Measurements from ENCODE around the gene ITGA6. TPM values are rescaled to one million over a fixed set of nuclear protein-coding genes. Genes with fewer than 3 reads are reported as not detected.

The ITGA6 gene
- total RNA-seq, 1 donor from 2014 or later, result 35.3 TPM

GRCh38 chr2:172437419-172438341, 10.3 kb downstream of the ITGA6 start:
- Mint-ChIP-seq H3K9me3 (ENCODE audit: unreplicated experiment) (no peaks in the 10 kb centered on the region), H3K4me1 (ENCODE audit: low read depth, unreplicated experiment) (peaks cover 43% of the 10 kb centered on the region), H3K4me3 (ENCODE audit: unreplicated experiment) (no peak overlapping the region), H3K27me3 (ENCODE audit: low read depth, unreplicated experiment) (no peaks in the 10 kb centered on the region), H3K36me3 (ENCODE audit: low read depth, unreplicated experiment) (no peaks in the 10 kb centered on the region), H3K27ac (ENCODE audit: unreplicated experiment) (no peak overlapping the region)
- H3K9ac ChIP-seq (ENCODE audit: low read length), result no peak overlapping the region
- no peak overlapping the region for H3K27ac ChIP-seq (ENCODE audit: low read depth, low read length)
- H4K20me1 ChIP-seq (ENCODE audit: insufficient read depth, low read length), result no peaks in the 10 kb centered on the region
- H3K27me3 ChIP-seq (ENCODE audit: insufficient read depth, low read length), result no peaks in the 10 kb centered on the region
- peak overlapping the region; percentile 5 for H3K4me2 ChIP-seq (ENCODE audit: low read length)
- no peak overlapping the region for H3K4me3 ChIP-seq (ENCODE audit: insufficient read depth, low read depth, low read length)
- peaks cover 37% of the 10 kb centered on the region for H3K4me1 ChIP-seq (ENCODE audit: insufficient read depth, low read length)
- H3K36me3 ChIP-seq (ENCODE audit: insufficient read depth, low read length), result no peaks in the 10 kb centered on the region
- FAIRE-seq (no peak), DNase-seq (ENCODE audit: low read depth) (no peak)
- no peaks in the 10 kb centered on the region for H3K9me3 ChIP-seq (ENCODE audit: insufficient read depth, low read depth, low read length)
- H3K79me2 ChIP-seq (ENCODE audit: insufficient read depth, low read length), result peaks cover 46% of the 10 kb centered on the region
- no peak overlapping the region for H2AFZ ChIP-seq (ENCODE audit: low read depth, low read length)
- TF ChIP-seq CTCF (IDR thresholded peaks at IDR 0.05; ENCODE audit: insufficient read depth, low read depth, low read length) (no peak), EZH2 (IDR thresholded peaks at IDR 0.05; ENCODE audit: insufficient read depth, low read length) (no peak)

GRCh38 chr2:172438741-172439508, 11.5 kb downstream of the ITGA6 start:
- FAIRE-seq (peak; percentile 69), DNase-seq (ENCODE audit: low read depth) (peak; percentile 42)
- H3K4me1 Mint-ChIP-seq (ENCODE audit: low read depth, unreplicated experiment), result peaks cover 46% of the 10 kb centered on the region
- Histone ChIP-seq H3K36me3 (ENCODE audit: insufficient read depth, low read length) (no peaks in the 10 kb centered on the region), H3K9me3 (ENCODE audit: insufficient read depth, low read depth, low read length) (no peaks in the 10 kb centered on the region), H3K27ac (ENCODE audit: low read depth, low read length) (peak overlapping the region; percentile 34), H3K79me2 (ENCODE audit: insufficient read depth, low read length) (peaks cover 38% of the 10 kb centered on the region), H3K27me3 (ENCODE audit: insufficient read depth, low read length) (no peaks in the 10 kb centered on the region), H2AFZ (ENCODE audit: low read depth, low read length) (peak overlapping the region; percentile 43), H3K4me1 (ENCODE audit: insufficient read depth, low read length) (peaks cover 39% of the 10 kb centered on the region), H3K9ac (ENCODE audit: low read length) (peak overlapping the region; percentile 4), H4K20me1 (ENCODE audit: insufficient read depth, low read length) (no peaks in the 10 kb centered on the region), H3K4me3 (ENCODE audit: insufficient read depth, low read depth, low read length) (peak overlapping the region; percentile 20), H3K4me2 (ENCODE audit: low read length) (peak overlapping the region; percentile 71)
- no peaks in the 10 kb centered on the region for H3K9me3 Mint-ChIP-seq (ENCODE audit: unreplicated experiment)
- H3K36me3 Mint-ChIP-seq (ENCODE audit: low read depth, unreplicated experiment), result no peaks in the 10 kb centered on the region
- H3K27me3 Mint-ChIP-seq (ENCODE audit: low read depth, unreplicated experiment), result no peaks in the 10 kb centered on the region
- H3K4me3 Mint-ChIP-seq (ENCODE audit: unreplicated experiment), result no peak overlapping the region
- peak overlapping the region; percentile 45 for H3K27ac Mint-ChIP-seq (ENCODE audit: unreplicated experiment)
- no peak for TF ChIP-seq CTCF (IDR thresholded peaks at IDR 0.05; ENCODE audit: insufficient read depth, low read depth, low read length)
- TF ChIP-seq EZH2 (IDR thresholded peaks at IDR 0.05; ENCODE audit: insufficient read depth, low read length), result no peak

All from astrocyte (in vitro differentiated cells and primary cell).